ENCODE results near the gene THADA.
A peak's percentile ranks its signal among the peaks of the same experiment; 100 is the strongest.
"Not testable (repeated sequence)": the region's sequence is repeated elsewhere in the genome, so short reads cannot be mapped to it uniquely, and the experiment has no call there.

The THADA gene

GRCh38 chr2:43402452-43402937 is 193.3 kb downstream of the THADA start:
- peak overlapping the region; percentile 55 for H3K4me3 ChIP-seq (ENCODE audit: low read depth, low read length)
- TF ChIP-seq, protein P1, sequence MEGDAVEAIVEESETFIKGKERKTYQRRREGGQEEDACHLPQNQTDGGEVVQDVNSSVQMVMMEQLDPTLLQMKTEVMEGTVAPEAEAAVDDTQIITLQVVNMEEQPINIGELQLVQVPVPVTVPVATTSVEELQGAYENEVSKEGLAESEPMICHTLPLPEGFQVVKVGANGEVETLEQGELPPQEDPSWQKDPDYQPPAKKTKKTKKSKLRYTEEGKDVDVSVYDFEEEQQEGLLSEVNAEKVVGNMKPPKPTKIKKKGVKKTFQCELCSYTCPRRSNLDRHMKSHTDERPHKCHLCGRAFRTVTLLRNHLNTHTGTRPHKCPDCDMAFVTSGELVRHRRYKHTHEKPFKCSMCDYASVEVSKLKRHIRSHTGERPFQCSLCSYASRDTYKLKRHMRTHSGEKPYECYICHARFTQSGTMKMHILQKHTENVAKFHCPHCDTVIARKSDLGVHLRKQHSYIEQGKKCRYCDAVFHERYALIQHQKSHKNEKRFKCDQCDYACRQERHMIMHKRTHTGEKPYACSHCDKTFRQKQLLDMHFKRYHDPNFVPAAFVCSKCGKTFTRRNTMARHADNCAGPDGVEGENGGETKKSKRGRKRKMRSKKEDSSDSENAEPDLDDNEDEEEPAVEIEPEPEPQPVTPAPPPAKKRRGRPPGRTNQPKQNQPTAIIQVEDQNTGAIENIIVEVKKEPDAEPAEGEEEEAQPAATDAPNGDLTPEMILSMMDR (IDR thresholded peaks at IDR 0.05; ENCODE audit: insufficient read depth, low read depth, low read length, missing control alignments) = no peak
- peak; percentile 81 for DNase-seq (ENCODE audit: low read depth)

GRCh38 chr2:43402002-43402401 is 193.8 kb downstream of the THADA start:
- peak; percentile 98 for DNase-seq (ENCODE audit: low read depth)
- H3K4me3 ChIP-seq (ENCODE audit: low read depth, low read length) = peak overlapping the region; percentile 55
- TF ChIP-seq, protein P1 (IDR thresholded peaks at IDR 0.05; ENCODE audit: insufficient read depth, low read depth, low read length, missing control alignments) = no peak

DNA sequence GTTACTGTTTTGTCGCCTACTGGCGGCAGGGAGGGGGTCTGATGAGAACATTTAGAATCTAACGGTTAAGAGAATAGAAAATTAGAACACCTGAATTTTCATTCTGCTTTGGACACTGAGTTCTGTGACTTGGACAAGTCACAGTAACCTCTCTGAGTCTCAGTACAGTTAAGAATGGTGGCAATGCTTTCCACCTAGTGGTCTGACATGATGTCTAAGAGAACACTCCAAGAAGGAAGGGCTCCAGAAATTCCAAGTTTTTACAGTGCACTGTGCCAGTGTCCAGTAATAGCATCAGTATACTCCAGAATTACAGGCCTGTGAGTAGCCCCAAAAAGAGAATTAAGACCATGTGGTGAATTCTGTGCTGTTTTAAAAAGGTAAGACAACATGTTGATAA is 195.3 kb downstream of the THADA start:
- DNase-seq (ENCODE audit: low read depth) = no peak
- H3K4me3 ChIP-seq (ENCODE audit: low read depth, low read length) = no peak overlapping the region
- TF ChIP-seq, protein P1 (IDR thresholded peaks at IDR 0.05; ENCODE audit: insufficient read depth, low read depth, low read length, missing control alignments) = no peak

DNA sequence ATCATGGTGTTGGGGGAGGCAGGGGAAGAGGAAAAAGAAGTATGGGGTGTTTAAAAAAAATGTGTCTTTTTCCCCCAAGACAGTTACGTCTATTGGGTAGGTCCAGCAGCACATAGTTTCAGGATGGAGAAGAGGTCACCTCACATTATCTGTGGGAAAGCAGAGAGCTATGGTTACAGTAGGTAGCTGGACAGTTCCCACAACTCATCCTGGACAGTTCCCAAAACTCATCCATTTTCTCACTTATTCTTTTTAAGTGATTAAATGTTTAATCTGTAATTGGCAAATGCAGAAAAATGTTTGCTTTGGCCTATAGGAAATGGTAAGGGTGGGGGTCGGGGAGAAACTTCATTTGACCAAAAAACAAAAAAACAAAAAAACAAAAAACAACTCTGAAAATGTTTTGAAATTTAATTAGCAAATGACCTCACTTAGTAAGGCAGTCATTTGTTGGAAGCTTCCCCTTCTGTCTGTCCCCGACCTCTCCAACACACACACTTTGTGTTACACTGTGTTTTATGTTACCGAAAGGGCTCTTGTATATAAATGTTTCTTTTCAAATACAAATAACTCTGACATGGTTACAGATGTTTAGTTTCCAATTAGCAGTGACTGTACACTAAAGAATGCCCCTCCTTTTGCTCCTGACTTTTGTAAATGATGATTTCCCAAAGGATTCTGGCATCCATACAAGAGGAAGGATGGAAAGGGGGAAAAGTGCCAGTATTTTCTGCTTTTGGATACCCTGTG is 196.1 kb downstream of the THADA start:
- TF ChIP-seq, protein P1 (IDR thresholded peaks at IDR 0.05; ENCODE audit: insufficient read depth, low read depth, low read length, missing control alignments) = no peak
- DNase-seq (ENCODE audit: low read depth) = no peak
- no peak overlapping the region for H3K4me3 ChIP-seq (ENCODE audit: low read depth, low read length)

- no peak overlapping the region for H3K4me3 ChIP-seq (ENCODE audit: low read depth, low read length)
- no peak for DNase-seq (ENCODE audit: low read depth)
- TF ChIP-seq, protein P1 (IDR thresholded peaks at IDR 0.05; ENCODE audit: insufficient read depth, low read depth, low read length, missing control alignments) = no peak
These were observed 196.7 kb downstream of the THADA start for GRCh38 chr2:43399098-43399497.

DNA sequence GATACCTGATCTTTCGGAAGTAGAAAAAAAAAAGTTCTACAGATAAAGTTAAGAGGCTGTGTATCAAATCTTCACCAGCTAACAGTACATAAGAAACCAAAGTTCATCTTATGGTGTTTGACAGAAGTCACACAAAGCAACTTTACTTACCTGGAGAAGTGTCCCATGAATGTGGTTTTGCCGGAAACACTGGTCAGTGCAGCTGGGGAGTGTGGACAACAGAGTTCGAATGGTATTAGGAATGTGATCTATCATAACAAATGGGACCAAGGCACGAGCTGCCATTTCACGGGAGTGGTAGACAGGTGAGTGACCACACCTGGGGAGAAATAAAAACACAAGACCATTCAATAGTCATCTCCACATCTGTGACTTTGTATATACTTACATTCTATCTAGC is 198.0 kb downstream of the THADA start:
- DNase-seq (ENCODE audit: low read depth) = no peak
- TF ChIP-seq, protein P1 (IDR thresholded peaks at IDR 0.05; ENCODE audit: insufficient read depth, low read depth, low read length, missing control alignments) = no peak
- no peak overlapping the region for H3K4me3 ChIP-seq (ENCODE audit: low read depth, low read length)

GRCh38 chr2:43397411-43397810 is 198.4 kb downstream of the THADA start:
- no peak for DNase-seq (ENCODE audit: low read depth)
- H3K4me3 ChIP-seq (ENCODE audit: low read depth, low read length) = no peak overlapping the region
- TF ChIP-seq, protein P1 (IDR thresholded peaks at IDR 0.05; ENCODE audit: insufficient read depth, low read depth, low read length, missing control alignments) = no peak

DNA sequence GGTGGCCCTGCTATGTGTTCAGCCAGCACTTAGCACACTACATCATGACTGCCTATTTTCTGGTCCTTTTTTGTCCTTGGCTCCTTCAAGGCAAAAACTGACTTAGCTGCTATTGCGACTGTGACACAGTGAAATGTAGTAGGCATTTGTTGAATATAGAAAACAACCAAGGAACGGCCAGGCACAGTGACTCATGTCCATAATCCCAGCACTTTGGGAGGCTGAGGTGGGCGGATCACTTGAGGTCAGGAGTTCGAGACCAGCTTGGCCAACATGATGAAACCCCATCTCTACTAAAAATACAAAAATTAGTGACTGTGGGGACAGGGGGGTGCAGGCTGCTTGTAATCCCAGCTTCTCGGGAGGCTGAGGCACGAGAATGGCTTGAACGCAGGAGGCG is 199.5 kb downstream of the THADA start:
- not testable (repeated sequence) for DNase-seq (ENCODE audit: low read depth); H3K4me3 ChIP-seq (ENCODE audit: low read depth, low read length)

All from GM12865 (cell line).